NCI-H1105 treated with DMSO at 0.1 percent for 48 hours (cell line): ENCODE results near the gene PAX5.

ENCODE experiments used
- DNase-seq: peaks from one replicate; lab custom pipeline; 2025; lab: John Stamatoyannopoulos, UW

Gene PAX5

GRCh38 chr9:36987891-36988290, 46.2 kb downstream of the PAX5 start:
- no peak for DNase-seq

DNA sequence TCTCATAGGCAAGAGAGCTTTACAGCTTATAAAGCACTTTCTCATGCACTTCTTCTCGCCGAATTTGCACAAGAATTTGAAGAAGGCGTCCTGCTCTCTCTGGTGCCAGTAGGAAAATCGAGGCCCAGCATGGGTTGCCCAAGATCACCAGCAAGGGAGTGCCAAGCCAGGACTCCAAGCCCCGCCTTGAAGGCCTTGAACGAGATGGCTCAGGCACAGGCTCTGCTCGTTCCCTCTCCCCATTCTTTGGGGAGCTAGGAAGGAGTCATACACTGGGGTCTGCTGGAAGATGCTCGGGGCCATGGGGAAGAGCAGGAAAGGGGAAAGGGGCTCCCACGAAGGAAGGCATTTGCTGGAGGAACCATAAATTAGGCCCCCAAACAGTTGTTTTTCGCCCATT, 46.7 kb downstream of the PAX5 start:
- no peak for DNase-seq

DNA sequence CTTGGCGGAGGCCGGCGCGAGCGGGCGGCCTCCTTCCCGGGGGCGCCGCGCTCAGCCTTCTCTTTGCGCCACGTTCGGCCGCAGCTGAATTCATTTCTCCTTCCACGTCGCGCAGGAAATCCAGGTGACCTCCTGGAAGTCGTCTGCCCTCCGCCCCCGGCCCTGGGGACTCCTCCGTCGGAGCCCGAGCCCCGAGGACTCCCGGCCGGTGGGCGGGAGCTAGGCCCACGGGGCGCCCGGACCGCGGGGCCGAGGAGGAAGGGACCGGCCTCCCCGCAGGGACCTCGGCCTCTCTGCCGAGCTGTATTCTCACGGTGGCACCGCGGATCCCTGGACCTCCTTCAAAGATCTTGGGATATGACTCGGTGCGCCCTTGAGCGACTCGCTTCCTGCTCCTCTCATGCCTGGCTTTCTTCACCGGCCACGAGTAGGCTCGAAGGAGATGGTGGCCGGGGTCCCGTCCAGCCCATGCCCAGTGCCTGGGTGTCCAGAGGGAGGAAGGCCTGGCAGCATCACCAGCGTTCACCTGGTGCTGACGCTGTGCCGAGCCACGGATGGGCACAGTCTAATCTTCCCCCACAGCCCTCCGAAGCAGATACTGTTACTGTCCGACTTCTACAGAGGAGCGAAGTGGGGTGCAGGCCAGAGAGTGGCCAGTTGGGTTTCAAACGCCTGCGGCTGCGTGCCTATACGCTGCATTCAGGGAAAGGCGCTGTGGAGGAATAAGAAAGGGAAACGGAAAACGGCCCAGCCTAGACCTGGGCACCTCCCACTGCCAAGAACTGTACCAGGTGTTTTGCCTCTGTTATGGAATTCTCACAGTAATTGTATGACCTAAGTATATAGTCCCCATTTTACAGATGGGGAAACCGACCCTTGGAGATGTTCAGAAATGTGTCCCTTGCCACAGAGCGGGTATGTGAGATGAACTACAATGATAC, 47.3 kb downstream of the PAX5 start:
- no peak for DNase-seq

DNA sequence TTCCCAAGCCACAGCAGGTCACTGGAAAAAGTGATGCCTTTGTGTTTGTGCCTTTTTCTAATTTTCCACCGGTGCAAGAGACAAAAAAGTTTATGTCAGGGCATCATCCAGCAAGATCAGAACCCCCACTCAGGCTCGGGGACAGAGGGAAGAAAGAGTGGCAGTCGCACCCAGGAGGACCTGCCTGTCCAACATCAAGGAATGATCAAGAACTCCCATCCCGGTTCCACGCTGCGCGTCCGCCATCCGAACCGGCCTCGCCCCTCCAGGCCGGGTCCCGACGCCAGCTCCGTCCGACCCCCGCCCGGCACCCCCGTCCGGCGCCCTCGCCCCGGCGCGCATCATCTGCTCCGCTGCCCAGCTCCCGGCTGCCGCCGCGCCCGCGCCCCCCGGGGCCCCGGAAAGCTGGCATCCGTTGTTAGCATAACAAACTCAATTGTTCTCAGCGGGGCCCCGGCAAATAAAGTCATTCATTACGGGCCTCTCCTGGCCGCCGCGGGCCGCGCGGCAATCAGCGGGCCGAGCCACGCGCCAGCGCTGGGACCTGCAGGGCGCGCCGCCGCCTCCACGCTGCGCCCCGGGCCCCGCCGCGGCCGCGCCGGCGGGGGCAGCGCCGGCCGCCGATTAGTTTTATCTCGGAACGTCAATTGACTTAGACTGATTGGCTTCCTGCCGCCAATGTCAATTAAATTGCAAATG, 48.1 kb downstream of the PAX5 start:
- DNase-seq, result peak; percentile 10

- no peak for DNase-seq
Measured at GRCh38 chr9:36985061-36985768, 48.9 kb downstream of the PAX5 start.

GRCh38 chr9:36980148-36980974, 53.7 kb downstream of the PAX5 start:
- peak; percentile 16 for DNase-seq

DNA sequence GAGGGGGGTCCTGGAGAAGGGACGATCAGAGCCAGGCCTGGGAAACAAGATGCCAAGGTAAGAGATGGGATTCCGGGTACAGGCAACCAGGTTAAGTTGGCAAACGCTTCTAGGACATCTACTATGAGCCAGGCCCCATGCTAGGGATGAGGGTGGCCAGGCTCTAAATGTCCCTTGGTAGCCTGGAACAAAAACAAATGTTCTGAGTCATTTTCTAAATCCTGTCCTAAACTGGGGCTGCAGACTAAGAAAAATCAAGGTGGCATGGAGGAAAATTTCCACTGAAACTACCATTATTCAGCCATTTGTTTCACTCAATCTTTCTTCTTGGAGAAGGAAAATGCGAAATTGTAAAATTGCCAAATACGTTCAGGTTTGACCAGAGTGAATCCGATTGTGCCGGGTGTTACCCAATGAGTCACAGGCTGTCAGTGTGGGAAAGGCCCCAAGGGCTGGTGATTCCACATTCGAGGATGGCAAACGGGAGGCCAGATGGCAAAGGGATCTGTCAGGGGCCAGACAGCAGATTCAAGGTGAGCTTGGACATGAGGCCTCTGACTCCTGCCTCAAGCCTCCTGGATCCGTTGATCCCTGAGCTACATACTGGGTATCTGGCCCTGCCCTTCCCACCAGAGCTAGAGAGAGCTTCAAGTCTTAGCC, 57.6 kb downstream of the PAX5 start:
- no peak for DNase-seq

GRCh38 chr9:36974731-36975130, 59.3 kb downstream of the PAX5 start:
- DNase-seq, result no peak

- no peak for DNase-seq
Measured at GRCh38 chr9:36971935-36972488, 62.1 kb downstream of the PAX5 start.

GRCh38 chr9:36970007-36970888, 63.8 kb downstream of the PAX5 start:
- no peak for DNase-seq

DNA sequence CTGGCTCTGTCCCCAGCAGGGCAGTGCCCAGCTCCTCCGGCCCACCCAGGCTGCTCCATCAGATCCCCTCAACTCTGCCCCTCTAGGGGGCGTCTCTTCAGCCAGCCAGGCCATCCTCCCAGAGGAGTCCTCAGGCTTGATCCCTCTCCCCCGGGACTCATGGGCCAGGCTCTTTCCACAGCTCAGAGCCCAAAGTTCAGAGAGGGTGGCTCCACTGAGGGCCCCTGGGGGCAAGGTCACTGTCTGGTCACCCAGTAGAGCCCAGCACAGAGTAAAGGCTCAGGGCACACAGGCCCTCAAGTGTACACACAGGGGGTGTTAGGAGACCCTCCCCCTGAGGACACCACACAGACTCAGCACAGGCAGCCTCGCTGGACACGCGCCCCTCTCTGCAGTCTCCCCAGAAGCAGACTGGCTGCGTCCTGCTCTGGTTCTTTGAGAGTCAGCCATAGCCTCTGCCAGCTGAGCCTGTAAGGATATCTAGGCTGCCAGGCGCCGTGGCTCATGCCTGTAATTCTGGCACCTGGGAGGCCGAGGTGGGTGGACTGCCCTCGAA, 64.8 kb downstream of the PAX5 start:
- no peak for DNase-seq

- no peak for DNase-seq
Measured at GRCh38 chr9:36968574-36969215, 65.4 kb downstream of the PAX5 start.

DNA sequence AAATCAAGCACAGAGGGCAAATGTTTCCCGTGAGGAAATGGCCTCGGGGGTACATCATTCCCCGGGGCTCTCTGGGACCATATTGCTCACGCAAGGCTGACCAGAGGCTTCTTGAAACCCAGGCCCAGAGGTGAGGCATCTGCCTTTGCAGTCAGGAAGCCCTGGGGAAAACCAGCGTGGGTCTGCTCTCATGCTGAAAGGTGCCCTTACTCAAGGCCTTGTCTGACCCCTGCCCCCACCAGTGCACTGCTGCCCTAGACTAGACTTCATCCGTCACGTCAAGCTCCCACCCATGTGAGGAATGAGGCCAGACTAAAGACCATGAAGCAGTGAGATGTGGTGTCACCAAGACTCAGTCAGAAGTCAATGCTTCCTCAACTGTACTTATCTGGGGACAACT, 66.1 kb downstream of the PAX5 start:
- DNase-seq, result no peak

DNA sequence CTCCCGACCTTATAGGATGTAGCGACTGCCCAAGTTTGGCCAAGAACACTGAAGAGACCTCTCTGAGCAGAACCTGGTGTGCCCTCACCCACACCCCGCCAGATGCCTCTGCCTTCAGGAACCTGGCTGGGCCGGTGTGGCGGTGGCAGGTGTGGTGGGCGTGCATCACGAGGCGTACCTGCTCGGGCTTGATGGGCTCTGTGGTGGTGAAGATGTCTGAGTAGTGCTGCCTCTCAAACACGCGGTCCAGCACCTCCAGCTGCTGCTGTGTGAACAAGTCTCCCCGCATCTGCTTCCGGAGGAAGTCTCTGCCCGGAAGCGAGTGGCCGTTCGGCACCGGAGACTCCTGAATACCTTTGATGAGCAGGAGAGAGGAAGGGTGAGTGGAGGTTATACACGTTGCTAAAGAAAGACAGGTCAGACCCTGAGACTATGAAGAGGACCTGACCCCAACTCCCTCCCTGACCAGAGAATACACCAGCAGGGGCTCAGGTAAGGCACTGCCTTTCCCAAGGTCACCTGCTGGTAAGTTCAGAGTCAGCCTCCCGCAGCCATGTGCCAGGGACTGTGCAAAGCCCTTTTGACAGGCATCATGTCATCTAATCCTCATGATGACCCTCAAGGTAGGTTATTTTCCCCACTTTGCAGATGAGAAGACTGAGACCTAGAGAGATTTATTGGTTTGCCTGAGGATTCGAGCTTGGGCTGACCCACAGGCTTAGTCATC, 67.5 kb downstream of the PAX5 start:
- DNase-seq, result no peak

GRCh38 chr9:36964791-36965190, 69.3 kb downstream of the PAX5 start:
- DNase-seq, result no peak

DNA sequence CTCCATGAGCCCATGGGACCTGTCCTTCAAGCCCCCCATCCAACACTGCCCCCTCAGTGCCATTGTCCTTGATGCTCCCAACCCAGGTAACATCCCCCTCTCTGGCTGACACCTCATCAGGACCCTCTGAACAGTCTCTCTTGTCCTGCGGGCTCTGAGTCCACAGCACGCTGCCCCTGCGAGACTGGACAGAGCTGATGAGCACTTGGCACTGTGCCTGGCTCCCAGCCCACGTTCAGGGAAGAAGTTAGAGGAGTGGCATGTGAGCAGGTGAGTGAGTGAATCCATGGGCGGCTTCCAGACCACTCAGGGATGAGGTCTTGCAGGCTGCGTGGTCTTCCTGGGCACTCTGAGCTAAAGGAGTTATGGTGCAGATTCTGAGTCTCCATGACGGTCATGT, 70.7 kb downstream of the PAX5 start:
- DNase-seq, result no peak

- no peak for DNase-seq
Measured at GRCh38 chr9:36962691-36963090, 71.4 kb downstream of the PAX5 start.

GRCh38 chr9:36961561-36962325, 72.3 kb downstream of the PAX5 start:
- no peak for DNase-seq
